NCI-H526 treated with DMSO at 0.1 percent for 48 hours (cell line): Measurements from ENCODE around the gene SELENON.

Experiments used
- DNase-seq: peaks from one replicate; lab custom pipeline; 2025; lab: John Stamatoyannopoulos, UW

SELENON gene

DNA sequence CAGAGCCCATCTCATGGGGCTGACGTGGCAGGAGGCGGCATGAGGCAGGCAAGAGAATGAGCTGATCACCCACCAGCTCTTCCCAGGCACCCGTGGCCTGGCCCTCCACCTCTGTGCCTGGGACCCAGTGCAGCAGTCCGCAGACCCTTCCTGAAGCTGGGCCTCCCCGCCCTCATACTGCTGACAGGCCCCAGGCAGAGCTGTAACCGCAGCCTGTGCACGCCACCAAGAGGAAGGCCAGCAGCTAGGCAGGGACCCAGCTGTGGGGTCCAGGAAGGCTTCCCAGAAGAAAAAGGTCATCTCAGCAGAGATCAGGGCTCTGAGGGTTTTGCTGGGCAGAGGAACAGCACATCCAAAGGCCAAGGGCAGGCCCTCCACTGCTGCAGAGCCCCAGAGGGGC lies 9.9 kb downstream of the SELENON start:
- DNase-seq = no peak

DNA sequence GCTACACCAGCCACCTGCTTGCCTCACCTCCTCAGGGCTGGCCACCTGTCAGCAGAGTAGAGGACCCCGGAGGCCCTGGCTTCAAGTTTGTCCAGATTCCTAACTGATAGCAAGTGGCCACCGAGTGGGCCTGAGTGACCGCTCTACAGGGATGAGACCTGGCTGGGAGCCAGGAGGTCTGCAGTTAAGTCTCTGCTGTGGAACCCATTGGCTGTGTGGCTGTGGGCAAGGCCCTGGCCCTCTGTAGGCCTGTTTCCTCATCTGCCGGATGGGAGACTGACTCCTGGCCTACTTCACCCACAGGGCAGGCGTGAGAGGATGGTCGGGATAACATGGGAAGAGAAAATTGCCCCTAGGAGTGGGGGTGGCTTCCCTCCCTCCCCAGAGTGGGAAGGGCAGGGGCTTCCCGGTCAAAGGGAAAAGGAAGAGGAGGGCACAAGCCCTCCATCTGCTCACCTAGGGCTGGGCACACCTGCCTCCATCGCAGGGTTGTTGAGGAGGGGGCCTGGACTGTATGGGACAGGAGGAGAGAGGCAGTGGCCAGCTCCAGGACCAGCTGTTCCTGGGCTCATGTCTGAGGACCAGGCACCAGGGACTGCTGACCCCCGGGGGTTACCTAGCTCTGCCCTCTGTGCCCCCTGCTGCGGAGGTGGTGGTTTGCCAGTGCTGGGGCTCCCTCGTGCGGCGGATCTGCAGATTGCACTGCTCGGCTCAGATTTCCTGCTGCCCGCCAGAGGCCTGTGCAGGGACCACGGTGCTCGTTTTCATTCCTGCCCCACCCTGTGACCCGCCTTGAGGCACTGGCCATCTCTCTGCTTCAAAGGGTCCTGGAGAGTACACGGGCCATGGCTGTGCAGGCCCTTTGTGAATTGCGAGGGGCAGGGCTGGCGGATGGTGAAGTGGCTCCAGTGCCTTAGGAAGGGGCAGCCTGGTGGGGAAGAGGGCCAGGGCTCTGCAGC lies 10.6 kb downstream of the SELENON start:
- no peak for DNase-seq

DNA sequence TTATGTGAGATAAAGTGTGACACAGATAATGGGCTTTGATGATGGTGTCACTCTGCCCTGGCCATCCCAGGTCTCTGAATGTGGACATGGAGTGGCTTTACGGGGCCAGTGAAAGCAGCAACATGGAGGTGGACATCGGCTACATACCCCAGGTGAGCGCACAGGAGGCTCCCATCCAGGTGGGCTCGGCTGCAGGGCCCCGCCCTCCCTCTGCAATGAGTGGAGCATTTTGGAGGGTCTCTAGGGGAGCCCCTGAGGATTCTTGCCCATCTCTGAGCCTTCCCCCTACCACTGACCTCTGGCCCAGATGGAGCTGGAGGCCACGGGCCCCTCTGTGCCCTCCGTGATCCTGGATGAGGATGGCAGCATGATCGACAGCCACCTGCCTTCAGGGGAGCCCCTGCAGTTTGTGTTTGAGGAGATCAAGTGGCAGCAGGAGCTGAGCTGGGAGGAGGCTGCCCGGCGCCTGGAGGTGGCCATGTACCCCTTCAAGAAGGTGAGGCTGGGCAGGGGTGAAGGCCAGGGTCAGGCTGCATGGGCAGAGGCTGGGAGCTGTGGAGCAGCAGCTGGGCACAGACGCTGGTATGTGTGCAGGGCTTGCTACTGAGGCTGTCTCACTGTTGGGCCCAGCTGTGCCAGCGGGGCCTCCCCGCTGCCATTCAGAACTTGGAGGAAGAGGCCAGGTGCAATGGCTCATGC lies 11.5 kb downstream of the SELENON start:
- DNase-seq = no peak

DNA sequence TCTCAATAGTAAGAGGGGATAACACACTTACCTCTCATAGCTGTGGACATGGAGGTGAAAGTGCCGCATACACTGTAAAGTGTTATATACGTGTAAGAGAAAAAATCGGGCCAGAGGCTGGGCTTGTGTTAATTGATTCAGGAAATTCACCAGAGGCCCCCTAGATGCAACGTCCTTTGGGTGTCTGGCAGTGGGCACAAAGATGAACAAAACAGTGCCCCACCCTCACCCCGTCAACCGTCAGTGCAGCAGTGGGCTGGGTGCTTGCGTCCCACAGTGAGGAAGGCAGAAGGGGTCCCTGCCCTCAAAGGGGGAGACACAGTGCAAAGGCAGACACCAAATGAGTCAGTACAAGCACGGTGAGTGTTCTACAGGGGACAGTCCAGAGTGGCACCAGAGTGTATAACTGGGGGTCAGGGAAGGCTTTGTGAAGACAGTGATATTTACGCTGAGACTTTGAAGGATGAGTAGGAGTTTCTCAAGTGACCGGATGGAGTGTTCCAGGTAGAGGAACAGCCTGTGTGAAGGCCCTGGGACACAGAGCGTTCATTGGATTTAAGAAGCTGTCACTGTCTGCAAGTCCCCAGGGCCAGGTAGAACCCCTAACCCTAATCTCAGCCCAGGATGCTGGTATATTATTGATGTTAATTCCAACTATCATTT lies 13.2 kb downstream of the SELENON start:
- no peak for DNase-seq

DNA sequence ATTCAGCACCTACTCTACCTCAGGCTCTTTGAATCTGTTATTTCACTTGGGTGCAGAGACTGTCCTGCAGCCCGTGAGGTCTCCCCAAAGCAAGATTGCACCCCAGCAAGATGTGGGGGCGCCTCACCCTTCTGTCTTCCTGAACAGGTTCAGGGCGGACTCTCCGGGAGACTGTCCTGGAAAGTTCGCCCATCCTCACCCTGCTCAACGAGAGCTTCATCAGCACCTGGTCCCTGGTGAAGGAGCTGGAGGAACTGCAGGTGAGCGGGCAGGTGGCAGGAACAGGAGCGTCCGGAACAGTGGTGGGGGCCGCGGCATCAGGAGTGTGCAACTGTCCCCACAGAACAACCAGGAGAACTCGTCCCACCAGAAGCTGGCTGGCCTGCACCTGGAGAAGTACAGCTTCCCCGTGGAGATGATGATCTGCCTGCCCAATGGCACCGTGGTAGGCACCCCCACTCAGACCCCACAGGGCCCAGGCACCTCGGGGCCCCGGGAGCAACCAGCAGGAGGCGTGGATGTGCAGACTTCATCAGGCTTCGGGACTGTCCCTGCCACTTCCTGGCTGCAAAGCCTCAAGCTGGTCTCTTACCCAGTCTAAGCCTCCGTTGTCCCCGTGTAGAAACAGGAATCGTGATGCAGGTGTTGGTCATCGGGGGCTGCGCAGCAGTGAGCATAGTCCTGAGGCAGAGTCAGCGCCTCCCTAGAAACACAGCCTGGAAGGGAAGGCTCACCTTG lies 13.9 kb downstream of the SELENON start:
- DNase-seq = no peak

DNA sequence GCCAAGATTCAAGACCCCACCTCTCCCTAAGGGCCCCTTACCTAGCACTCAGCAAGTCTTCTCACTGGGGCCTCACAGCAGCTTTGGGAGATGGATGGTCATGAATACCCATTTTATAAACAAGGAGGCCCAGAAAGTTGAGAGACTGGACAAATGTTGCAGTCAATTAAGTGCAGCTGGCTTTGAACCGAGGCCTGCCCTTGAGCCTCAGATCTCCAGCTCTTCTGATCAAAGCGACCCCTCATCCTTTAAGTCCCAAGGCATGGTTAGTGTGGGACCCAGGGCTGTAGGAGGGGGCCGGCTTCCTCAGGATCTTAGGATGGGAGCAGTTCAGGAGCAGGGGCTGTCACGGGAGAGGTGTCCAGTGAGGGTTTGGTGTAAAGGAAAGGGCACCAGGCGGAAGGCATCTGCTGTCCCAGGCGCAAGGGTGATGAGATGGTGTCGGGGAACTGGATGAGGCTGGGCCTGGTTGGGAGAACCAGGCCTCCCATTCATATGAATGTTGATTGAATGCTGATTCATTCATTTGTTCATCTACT lies 14.6 kb downstream of the SELENON start:
- DNase-seq = no peak

DNA sequence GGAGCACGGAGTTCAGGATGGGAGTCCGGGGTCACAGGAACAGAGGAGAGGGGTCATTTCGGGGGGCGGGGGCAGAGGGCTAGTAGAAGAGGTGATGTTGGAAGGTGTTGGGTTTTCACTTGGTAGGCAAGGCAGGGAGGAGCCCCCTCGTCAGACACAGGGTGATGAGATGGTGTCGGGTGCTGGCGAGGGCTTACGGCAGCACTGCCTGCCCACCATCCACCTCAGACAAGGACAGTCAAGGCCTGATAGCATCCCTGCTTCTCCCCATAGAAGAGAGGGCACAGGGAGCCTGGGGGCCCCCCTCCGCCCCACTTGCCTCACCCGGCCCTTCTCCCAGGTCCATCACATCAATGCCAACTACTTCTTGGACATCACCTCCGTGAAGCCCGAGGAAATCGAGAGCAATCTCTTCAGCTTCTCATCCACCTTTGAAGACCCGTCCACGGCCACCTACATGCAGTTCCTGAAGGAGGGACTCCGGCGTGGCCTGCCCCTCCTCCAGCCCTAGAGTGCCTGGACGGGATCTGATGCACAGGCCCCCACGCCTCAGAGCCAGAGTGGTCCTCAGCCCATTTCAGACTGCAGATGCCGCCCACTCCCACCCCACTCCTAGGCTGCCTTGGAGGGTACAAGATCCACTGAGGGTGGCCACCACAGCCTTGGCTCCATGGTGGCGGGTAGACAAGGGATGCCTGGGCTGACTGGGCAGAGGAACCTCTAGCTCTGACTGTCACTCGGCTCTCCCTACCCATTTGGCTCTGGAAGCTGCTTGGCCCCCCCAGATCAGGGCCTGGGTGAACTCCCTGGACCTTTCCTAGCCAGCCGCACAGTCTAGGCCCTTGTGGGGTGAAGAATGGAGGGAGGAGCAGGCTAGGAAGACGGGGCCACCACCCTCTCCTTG lies 15.5 kb downstream of the SELENON start:
- no peak for DNase-seq

DNA sequence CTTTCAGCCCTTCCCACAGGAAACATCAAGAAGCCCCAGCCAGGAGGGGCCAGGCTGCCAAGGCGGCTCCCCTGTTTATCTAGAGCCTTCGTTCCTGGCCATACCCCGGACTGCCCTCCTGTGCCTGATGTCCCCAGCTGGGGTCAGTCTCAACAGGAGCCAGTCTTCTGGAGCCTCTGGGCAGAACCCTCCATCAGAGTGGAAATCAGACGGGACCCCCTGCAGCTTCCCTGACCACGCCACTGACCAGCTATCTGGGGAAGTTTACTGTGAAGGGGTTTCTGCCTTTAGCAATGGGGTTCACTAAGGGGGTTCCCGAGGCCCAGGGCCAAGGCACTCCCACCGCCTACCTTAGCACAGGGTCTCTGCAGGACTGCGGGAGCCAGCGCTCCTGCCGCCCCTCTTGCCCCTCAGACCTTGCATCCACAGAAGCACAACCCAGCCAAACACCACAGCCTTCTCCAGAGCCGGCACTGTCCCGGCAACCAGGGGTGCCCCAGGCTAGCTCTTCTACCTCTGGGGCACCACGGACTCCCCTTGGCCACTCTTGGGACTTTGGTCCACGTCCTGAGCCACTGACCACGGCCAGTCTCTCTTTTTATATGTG lies 16.2 kb downstream of the SELENON start:
- DNase-seq = no peak

DNA sequence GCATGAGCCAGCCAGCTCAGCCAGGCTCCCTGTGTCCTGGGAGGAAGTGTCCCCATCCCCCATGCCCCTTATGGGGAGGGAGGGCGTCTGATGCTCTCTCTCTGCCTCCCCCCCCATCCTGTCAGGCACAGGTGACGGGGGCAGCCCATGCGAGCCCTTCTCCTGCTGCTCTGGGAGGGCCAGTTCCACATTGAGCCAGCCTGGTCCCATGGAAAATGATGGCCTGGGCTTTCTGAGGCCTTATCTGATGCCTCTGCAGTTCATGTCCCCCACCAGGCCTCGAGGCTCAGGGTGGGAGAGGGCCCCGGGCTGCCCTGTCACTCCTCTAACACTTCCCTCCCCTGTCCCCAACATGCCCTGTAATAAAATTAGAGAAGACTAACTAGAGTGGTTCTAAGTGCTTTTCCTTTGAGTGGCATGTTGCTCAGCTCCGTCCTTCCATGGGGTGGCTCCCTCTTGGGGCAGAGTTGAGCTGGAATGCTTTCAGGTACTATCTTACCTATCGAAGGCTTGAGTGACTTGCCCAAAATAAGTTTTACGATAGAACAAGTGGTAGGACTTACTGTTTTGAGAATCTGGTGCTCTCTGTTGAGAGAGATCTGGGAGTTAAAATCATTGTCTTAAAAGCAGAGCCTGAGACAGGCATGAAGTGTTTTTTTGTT lies 18.0 kb downstream of the SELENON start:
- DNase-seq = no peak

DNA sequence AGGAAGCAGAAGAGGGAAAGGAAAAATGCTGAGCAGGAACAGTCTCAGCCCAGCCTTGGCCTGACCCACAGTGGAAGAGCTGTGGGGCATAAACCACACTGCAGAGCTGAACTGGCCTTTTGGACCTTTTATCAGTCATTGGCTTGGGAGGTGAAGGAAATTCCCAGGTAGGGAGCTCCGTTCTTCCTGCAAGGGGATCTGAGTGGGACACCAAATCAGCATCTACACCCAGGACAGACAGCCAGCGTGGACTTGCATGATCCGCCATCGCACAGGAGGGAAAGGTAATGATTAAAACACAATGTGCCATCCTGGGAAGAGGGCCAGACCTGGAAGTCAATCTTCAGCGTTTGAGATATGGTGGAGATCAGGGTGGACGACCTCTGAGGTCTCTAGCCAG lies 18.6 kb downstream of the SELENON start:
- DNase-seq = no peak

DNA sequence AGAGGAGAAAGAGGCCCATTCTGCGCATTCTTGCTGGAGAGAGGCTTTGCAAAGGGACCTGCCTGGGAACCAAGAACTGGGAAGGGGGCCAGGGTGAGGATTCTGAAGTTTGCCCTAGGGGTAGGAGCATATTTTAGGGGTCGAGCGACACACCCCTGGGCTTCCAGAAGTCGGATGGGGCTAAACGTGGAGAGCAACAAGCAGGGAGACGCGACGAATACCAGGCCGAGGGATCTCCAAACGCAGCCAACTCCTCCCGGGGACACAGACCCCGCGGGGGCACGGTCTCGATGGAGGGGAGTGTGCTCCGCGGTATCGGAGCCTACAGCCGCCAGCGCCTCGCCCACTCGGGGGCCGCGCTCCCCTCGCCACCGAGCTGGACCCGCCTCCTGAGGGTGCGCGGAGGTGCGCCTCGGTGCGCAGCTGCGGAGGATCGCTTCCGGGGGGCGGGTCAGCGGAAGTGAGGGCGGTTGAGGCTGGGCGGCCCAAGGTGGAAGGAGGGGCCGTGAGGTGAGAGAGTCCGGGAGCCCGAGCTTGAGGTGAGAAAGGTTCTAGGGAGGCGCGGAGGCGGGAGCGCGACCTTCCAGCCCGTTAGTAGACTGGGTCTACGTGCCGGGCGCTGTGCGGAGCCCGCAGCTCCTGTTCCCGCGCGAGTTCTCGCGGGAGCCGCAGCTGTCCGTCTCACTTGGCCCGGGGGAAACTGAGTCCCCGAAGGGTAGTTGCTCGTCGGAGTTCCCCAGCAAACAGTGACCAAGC lies 19.7 kb downstream of the SELENON start, which contains the start of gene MTFR1L:
Gene MTFR1L, plus strand, starts transcription at position 464 of the 756 bp plus-strand sequence. CDS start 3,151 bp downstream, outside the sequence.
- peak; percentile 69 for DNase-seq

DNA sequence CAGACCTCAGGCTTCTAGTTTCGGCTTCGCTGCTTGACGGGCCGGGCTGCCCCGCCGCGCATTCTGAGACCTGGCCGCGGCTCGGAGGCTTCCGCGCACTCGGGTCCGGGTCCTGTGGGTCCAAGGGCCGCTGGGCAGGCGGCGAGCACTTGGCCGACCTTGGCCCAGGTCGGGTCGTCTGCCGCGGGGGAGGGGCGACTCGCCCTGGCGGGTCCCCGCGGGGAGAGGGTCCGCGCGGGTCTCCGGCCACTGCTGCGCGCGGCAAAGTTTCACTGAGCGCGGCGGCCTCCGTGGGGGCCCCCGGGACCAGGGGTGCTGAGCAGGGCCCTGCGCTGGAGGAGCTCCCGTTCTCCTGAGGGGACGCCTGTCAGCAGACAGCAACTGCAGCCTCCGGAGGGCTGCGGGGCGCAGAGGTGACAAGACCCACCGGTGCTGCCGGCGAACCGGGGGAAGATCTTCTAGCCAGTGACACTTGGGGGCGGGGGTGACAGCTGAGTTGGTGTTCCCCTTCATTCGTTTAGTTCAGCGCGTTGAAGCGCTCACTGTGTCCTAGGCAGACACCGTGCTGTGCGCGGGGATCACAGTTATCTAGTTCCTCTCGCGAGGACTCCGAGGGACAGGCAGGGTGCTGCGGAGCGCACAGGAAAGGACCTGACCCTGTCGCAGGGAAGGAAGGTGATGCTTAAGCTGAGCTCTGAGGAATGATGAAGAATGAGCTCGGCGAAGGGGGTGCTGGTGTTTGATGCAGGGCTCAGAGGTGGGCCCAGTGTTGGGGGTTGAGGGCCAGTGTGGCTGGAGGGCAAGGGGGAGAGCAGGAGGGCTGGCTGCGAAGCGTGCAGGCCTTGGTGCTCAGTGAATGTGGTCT lies 20.5 kb downstream of the SELENON start:
- DNase-seq = no peak

DNA sequence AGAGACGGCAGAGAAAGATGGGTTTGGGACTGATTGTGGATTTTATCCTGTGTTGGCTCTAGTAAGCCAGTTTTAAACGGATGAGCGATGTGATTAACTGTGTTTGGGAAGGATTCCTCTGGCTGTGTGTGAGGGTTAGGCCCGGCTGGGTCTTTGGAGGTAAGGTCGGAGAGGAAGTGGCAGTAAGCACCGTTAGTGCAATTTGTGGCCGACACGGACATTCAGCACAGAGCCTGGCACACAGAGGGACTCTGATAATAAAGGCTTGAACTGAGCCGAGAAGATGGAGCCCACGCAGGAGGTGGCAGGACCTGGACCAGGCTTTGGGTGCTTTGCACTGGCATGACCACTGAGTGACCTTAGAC lies 21.1 kb downstream of the SELENON start:
- no peak for DNase-seq

DNA sequence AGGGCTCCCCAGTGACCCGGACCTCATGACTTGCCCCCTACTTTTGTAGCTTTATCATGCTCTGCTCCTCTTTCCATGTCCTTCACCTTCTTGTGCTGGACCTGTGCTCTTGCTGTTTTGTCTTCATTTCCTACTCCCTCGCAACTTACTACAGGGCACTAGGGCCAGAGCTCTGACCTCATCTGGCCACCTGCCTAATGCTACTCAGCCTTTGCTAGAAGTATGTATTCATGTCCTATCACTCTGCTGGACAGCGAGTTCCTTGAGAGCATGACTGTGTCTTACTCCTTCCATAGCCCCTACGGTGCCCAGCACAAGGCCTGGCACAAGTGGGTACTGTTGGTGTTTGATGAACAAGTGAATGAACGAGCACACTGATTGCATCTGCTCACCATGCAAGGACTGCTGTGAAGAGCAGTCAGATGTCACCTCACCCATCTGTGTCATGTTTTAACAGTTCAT lies 21.7 kb downstream of the SELENON start:
- DNase-seq = no peak

DNA sequence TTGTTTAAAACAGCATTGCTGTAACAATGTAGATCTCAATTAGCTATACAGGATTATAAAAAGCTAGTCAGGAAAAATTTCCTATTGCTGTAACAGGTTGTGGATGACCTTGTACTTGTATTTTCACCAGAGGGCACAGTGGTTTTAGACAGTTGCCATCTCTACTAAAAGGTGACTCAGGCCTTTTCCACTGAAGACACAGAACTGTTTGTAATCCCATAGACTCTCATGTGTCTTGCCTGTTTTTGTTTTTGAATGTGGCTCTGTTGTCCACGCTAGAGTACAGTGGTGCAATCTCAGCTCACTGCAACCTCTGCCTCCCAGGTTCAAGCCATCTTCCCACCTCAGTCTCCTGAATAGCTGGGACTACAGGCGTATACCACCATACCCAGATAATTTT lies 25.6 kb downstream of the SELENON start:
- DNase-seq = no peak

DNA sequence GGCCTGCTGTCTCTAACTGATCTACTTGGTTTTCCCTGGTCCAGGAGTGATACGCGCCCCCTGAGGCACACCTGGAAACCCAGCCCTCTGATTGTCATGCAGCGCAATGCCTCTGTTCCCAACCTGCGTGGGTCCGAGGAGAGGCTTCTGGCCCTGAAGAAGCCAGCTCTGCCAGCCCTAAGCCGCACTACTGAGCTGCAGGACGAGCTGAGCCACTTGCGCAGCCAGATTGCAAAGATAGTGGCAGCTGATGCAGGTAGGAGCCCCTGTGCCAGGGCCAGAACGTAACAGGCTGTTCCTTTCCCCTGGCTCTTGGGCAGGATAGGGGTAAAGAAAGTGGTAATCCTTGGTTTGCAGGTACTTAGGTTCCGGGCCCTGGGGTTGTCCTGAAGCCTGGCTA lies 26.6 kb downstream of the SELENON start:
- no peak for DNase-seq

DNA sequence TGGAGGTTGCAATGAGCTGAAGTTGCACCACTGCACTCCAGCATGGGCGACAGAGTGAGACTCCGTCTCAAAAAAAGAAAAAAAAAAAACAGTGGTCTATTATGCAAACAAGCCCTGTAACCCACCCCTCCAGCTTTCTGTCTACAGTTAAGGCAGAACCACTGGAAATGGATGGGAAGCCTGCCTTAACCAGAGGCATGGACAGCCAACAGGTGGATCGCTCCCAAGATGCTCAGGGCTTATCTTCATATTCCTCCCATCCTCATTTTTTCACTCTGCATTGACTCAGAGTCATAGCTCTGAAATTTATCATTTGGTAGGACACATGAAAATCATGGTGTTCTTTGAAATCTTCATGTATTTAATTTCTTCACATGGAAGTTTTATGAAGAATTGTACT lies 28.5 kb downstream of the SELENON start:
- no peak for DNase-seq

DNA sequence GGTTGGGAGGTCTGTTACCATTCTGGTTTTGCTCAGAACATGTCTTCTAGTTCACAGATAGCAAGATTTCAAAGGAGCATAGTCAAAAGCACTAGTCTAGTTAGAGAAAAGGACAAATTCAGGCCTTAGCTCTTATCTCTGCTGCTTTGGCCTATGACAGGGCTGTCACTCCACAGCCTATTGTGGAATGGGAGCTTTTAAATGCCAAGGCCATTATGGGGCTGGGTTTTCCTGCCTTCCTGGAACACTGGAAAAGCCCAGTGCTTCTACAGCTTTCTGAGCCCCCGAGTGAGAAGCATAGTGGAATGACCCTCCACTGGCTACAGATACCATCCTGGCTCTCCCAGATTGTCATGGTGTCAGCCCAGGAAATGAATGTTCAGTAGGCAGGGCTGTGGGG lies 29.1 kb downstream of the SELENON start:
- no peak for DNase-seq
